Stomach (tissue), 9 donors: ENCODE data around the gene ASPDH. TPM values are rescaled to one million over a fixed set of nuclear protein-coding genes. Genes with fewer than 3 reads are reported as not detected.

Experiments used
- DNase-seq, 2 donors: peaks; one replicate each; pipeline versions ENCODE4 v3.0.0 to v3.0.0-alpha.2; 2013 to 2019
- H3K27ac ChIP-seq, 5 donors: fragments of 200-600 bp in 4 of 5; sonication (generic) in 4 of 5; one replicate each; pipeline ENCODE4 v1.5.1; 2013 to 2019; ENCODE audit warnings: mild to moderate bottlenecking in 1 of 5, moderate library complexity in 1 of 5
- H3K27me3 ChIP-seq, 3 donors: fragments of 200-600 bp; sonication (generic); one replicate each; pipeline ENCODE4 v1.5.1; 2017 to 2019; ENCODE audit warnings: mixed run types in 1 of 3
- H3K36me3 ChIP-seq, 4 donors: fragments of 200-600 bp; sonication (generic); 1 replicate in 3 of 4; 2 replicates in 1 of 4; pipeline ENCODE4 v1.5.1; 2016 to 2019
- H3K4me1 ChIP-seq, 4 donors: fragments of 200-600 bp; sonication (generic); one replicate each; pipeline ENCODE4 v1.5.1; 2016 to 2019
- H3K4me3 ChIP-seq, 4 donors: fragments of 200-600 bp; sonication (generic) in 3 of 4; one replicate each; pipeline ENCODE4 v1.5.1; 2016 to 2019; ENCODE audit warnings: mild to moderate bottlenecking in 1 of 4
- H3K9me3 ChIP-seq, 4 donors: fragments of 200-600 bp; sonication (generic); one replicate each; pipeline ENCODE4 v1.5.1; 2016 to 2019
- EP300 ChIP-seq: sonication (generic); formaldehyde crosslinking; IDR thresholded peaks from one replicate; pipeline ENCODE4 v1.6.1; 2017; ENCODE audit warnings: antibody characterized with exemption
- POLR2A ChIP-seq, 4 donors: fragments of 450-650 bp; IDR thresholded peaks; one replicate each; pipeline ENCODE4 v1.6.1; 2016; ENCODE audit warnings: antibody characterized with exemption in 4 of 4, control low read depth in 2 of 4, mild to moderate bottlenecking in 1 of 4, moderate library complexity in 1 of 4
- POLR2AphosphoS5 ChIP-seq, 3 donors: sonication (generic); formaldehyde crosslinking; IDR thresholded peaks; one replicate each; pipeline ENCODE4 v1.6.1; 2016; ENCODE audit warnings: antibody characterized with exemption in 3 of 3
- WGBS, 5 donors: extraction: QIAGEN DNeasy Blood & Tissue Kit in 3 of 5; methylation state at CpG; one replicate each; pipeline versions ENCODE4 v1.1.5 to v1.1.7; 2013 to 2018; 5-methylcytosine and 5-hydroxymethylcytosine counted together
- intact Hi-C: fragments of 100-400 bp; cut with DNase I; formaldehyde crosslinking; loops from one replicate; pipeline ENCODE4 v1.15.1; 2023; ENCODE audit warnings: low total_unique reads
- polyA plus RNA-seq, 3 donors: library from polyadenylated mRNA; stranded (reverse); fragments of 200-250 nt; gene quantifications; one replicate each; pipeline ENCODE4 v1.2.3, GENCODE V29; 2013
- total RNA-seq, 5 donors: library from RNA; depleted of rRNA; stranded (reverse); fragments of >200 nt; gene quantifications; one replicate each; pipeline versions ENCODE4 v1.1.0 to v1.2.3, GENCODE V29; 2014 to 2016
- TF ChIP-seq, protein P1 (sequence below), 7 experiments: fragments of 450-650 bp in 4 of 7; fragments of 200-600 bp in 3 of 7; sonication (generic) in 3 of 7; IDR thresholded peaks; one replicate each; pipeline ENCODE4 v1.5.1; 2016 to 2019; ENCODE audit warnings: antibody characterized with exemption in 7 of 7, control low read depth in 2 of 7, mild to moderate bottlenecking in 1 of 7
- donor health status: healthy with polysubstance abuse.
- donor health status: Bipolar disorder and iron deficiency.
- donor health status: healthy.

The ASPDH gene
- total and polyA plus RNA-seq, 8 donors, result not detected

DNA sequence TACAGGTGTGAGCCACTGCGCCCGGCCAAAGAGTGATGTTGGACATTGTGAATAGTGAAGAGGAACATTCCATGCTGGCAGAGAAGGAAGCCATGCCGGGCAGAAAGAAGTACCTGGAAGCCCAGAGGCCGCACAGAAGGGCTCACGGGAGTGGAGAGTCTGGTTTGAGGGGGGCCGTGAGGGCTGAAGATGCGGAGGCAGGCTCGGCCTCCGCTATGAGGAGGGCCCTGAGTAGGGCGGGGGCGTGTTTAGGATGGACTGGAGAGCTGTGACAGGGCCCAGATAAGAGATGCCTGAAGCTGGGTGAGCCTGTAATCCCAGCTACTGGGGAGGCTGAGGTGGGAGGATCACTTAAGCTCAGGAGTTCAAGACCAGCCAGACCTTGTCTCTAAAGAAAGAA, 4.3 kb downstream of the ASPDH start:
- Histone ChIP-seq H3K4me3 (no peak overlapping the region), H3K27ac (no peak overlapping the region), H3K4me1 (peaks cover 5 to 22% (median 20%) of the 10 kb centered on the region in 4 donors), H3K27me3 (peaks cover 0 to 3% (median 0%) of the 10 kb centered on the region in 3 donors), H3K9me3 (no peaks in the 10 kb centered on the region), H3K36me3 (peaks cover 0 to 12% (median 11%) of the 10 kb centered on the region in 4 donors)
- WGBS, 5 donors, result 85 to 89% (median 86%) methylated on average over 11 of the region's 11 CpGs
- no peak for DNase-seq
- intact Hi-C loops, result no loop called here
- no peak for TF ChIP-seq EP300
- TF ChIP-seq, protein P1, sequence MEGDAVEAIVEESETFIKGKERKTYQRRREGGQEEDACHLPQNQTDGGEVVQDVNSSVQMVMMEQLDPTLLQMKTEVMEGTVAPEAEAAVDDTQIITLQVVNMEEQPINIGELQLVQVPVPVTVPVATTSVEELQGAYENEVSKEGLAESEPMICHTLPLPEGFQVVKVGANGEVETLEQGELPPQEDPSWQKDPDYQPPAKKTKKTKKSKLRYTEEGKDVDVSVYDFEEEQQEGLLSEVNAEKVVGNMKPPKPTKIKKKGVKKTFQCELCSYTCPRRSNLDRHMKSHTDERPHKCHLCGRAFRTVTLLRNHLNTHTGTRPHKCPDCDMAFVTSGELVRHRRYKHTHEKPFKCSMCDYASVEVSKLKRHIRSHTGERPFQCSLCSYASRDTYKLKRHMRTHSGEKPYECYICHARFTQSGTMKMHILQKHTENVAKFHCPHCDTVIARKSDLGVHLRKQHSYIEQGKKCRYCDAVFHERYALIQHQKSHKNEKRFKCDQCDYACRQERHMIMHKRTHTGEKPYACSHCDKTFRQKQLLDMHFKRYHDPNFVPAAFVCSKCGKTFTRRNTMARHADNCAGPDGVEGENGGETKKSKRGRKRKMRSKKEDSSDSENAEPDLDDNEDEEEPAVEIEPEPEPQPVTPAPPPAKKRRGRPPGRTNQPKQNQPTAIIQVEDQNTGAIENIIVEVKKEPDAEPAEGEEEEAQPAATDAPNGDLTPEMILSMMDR (IDR thresholded peaks at IDR 0.05), result no peak

DNA sequence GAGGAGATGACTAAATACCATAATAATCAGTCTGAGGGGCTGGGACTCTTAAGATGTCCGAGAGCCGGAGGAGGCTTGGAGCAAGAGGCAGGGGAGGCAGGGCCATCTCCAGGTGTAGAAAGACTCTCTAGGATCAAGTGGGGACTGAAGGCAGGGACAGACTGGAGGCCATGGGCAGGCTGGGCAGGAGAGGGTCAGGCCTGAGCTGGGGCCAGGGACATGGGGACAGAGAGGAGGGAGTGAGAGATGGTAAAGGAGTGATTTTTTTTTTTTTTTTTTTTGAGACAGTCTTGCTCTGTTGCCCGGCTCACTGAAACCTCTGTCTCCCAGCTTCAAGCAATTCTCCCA, 4.9 kb downstream of the ASPDH start:
- no peak for DNase-seq
- no peak for TF ChIP-seq POLR2AphosphoS5 (IDR thresholded peaks at IDR 0.05)
- TF ChIP-seq, protein P1 (IDR thresholded peaks at IDR 0.05), result no peak
- TF ChIP-seq EP300, result no peak
- TF ChIP-seq POLR2A (IDR thresholded peaks at IDR 0.05), result no peak
- Histone ChIP-seq H3K36me3 (peaks cover 0 to 12% (median 11%) of the 10 kb centered on the region in 4 donors), H3K9me3 (no peaks in the 10 kb centered on the region), H3K27me3 (no peaks in the 10 kb centered on the region), H3K4me1 (peaks cover 5 to 22% (median 20%) of the 10 kb centered on the region in 4 donors), H3K4me3 (no peak overlapping the region), H3K27ac (no peak overlapping the region)
- intact Hi-C loops, result no loop called here
- WGBS, 5 donors, result 87 to 97% (median 93%) methylated on average over 3 of the region's 3 CpGs

DNA sequence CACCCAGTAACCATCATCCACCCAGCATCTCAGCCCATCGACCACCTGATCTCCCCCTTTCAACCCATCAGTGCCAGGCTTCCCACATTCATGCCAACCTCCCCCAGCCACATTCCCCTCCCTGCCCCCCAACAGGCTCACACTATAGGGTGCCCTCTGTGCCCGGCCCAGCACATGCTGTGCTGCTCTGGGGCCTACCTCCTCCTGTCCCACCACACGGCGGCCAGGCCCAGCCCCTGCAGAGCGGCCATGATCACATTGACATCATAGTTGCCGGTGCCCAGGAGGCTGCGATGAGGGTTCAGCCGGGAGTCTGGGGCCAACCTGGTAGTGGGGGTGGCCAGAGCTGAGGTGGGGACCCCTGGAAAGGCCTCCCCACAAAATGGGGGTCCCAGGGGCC, 6.3 kb downstream of the ASPDH start:
- Histone ChIP-seq H3K27me3 (no peaks in the 10 kb centered on the region), H3K9me3 (no peaks in the 10 kb centered on the region), H3K4me3 (no peak overlapping the region), H3K36me3 (peaks cover 0 to 12% (median 11%) of the 10 kb centered on the region in 4 donors), H3K4me1 (peaks cover 5 to 21% (median 19%) of the 10 kb centered on the region in 4 donors), H3K27ac (no peak overlapping the region)
- no peak for TF ChIP-seq POLR2AphosphoS5 (IDR thresholded peaks at IDR 0.05)
- TF ChIP-seq, protein P1 (IDR thresholded peaks at IDR 0.05), result no peak
- no peak for TF ChIP-seq EP300
- TF ChIP-seq POLR2A (IDR thresholded peaks at IDR 0.05), result no peak
- DNase-seq, result no peak
- 89 to 95% (median 92%) methylated on average over 8 of the region's 8 CpGs for WGBS, 5 donors
- intact Hi-C loops, result no loop called here

DNA sequence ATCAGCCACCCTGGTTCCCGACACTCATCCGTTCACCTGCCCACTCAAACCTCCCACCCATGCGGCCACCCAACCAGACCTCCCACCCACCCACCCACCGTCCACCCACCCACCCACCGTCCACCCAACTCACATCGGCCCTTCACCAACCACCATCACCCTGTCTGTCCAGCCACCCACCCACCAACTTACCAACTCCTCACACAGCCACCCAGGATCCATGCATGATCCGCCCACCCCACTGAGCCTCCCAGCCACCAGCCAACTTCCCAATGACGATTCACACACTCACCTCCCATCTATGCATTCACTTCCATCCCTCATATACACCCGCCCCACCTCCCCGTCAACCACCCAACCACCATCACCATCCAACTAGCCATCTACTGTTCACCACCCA, 7.0 kb downstream of the ASPDH start:
- WGBS, 5 donors, result 90 to 97% (median 94%) methylated on average over 4 to 10 of the region's 10 CpGs
- peaks cover 0 to 12% (median 11%) of the 10 kb centered on the region in 4 donors for H3K36me3 ChIP-seq

More for the DNA sequence above, 7.0 kb downstream of the ASPDH start:
- Histone ChIP-seq H3K9me3 (no peaks in the 10 kb centered on the region), H3K27me3 (no peaks in the 10 kb centered on the region), H3K27ac (no peak overlapping the region), H3K4me3 (no peak overlapping the region), H3K4me1 (peaks cover 5 to 14% (median 13%) of the 10 kb centered on the region in 4 donors)
- intact Hi-C loops, result no loop called here
- TF ChIP-seq EP300, result no peak
- no peak for TF ChIP-seq POLR2AphosphoS5 (IDR thresholded peaks at IDR 0.05)
- TF ChIP-seq, protein P1 (IDR thresholded peaks at IDR 0.05), result no peak
- no peak for TF ChIP-seq POLR2A (IDR thresholded peaks at IDR 0.05)
- no peak for DNase-seq
